Neural cell (in vitro differentiated cells): Measurements from ENCODE around the gene GNPTG. TPM values are rescaled to one million over a fixed set of nuclear protein-coding genes. Genes with fewer than 3 reads are reported as not detected.

Experiments
- H2AFZ ChIP-seq: fragments of 200-600, 300-800 bp; sonication (generic), shearing (Covaris generic); 2 replicates; pipeline ENCODE4 v1.6.0; 2014; ENCODE audit warnings: low read depth, mild to moderate bottlenecking, antibody characterized with exemption, low read length, moderate library complexity
- H3F3A ChIP-seq: fragments of 200-600 bp; shearing (Covaris generic); 2 replicates; pipeline ENCODE4 v1.6.1; 2016; ENCODE audit warnings: mild to moderate bottlenecking, moderate library complexity, mixed read lengths, antibody characterized with exemption, low read length; ENCODE audit not compliant: insufficient read depth, poor library complexity, severe bottlenecking
- H3K27ac ChIP-seq: fragments of 200-600, 300-800 bp; sonication (generic), shearing (Covaris generic); 2 replicates; pipeline ENCODE4 v1.5.1; 2014; ENCODE audit warnings: mild to moderate bottlenecking, low read length, moderate library complexity
- H3K27me3 ChIP-seq: fragments of 300-800, 200-600 bp; sonication (generic), shearing (Covaris generic); 2 replicates; pipeline ENCODE4 v1.6.0; 2014; ENCODE audit warnings: mild to moderate bottlenecking, low read depth, low read length, moderate library complexity; ENCODE audit not compliant: insufficient read depth
- H3K36me3 ChIP-seq: fragments of 300-800, 200-600 bp; sonication (generic), shearing (Covaris generic); 2 replicates; pipeline ENCODE4 v1.5.1; 2014; ENCODE audit warnings: mild to moderate bottlenecking, antibody characterized with exemption, low read length, moderate library complexity; ENCODE audit not compliant: insufficient read depth
- H3K4me2 ChIP-seq: fragments of 300-800, 200-600 bp; sonication (generic), shearing (Covaris generic); 2 replicates; pipeline ENCODE4 v1.6.0; 2014; ENCODE audit warnings: mild to moderate bottlenecking, low read length
- H3K4me3 ChIP-seq: fragments of 300-800, 200-600 bp; sonication (generic), shearing (Covaris generic); 2 replicates; pipeline ENCODE4 v1.5.1; 2014; ENCODE audit warnings: mild to moderate bottlenecking, low read length, moderate library complexity
- H3K79me2 ChIP-seq: fragments of 200-600 bp; shearing (Covaris generic); replicated peaks from 2 replicates; pipeline ENCODE4 v1.6.0; 2014; ENCODE audit warnings: mild to moderate bottlenecking, low read length, moderate library complexity; ENCODE audit not compliant: insufficient read depth
- H3K9ac ChIP-seq: fragments of 300-800, 200-600 bp; sonication (generic), shearing (Covaris generic); 2 replicates; pipeline ENCODE4 v1.6.1; 2016; ENCODE audit warnings: mild to moderate bottlenecking, low read length, mixed read lengths
- H3K9me2 ChIP-seq: fragments of 200-600 bp; shearing (Covaris generic); 2 replicates; pipeline ENCODE4 v1.6.1; 2016; ENCODE audit warnings: mild to moderate bottlenecking, low read length, mixed read lengths; ENCODE audit not compliant: insufficient read depth
- H3K9me3 ChIP-seq: fragments of 200-600, 300-800 bp; sonication (generic), shearing (Covaris generic); 2 replicates; pipeline ENCODE4 v1.6.1; 2016; ENCODE audit warnings: mild to moderate bottlenecking, mixed run types, low read length, moderate library complexity, mixed read lengths
- H4K20me1 ChIP-seq: fragments of 200-600 bp; shearing (Covaris generic); 2 replicates; pipeline ENCODE4 v1.6.1; 2016; ENCODE audit warnings: mild to moderate bottlenecking, mixed run types; ENCODE audit not compliant: insufficient read depth
- CTCF ChIP-seq: fragments of 450-650 bp; IDR thresholded peaks from 2 replicates; pipeline ENCODE4 v1.5.1; 2014; ENCODE audit warnings: antibody characterized with exemption, mild to moderate bottlenecking, moderate library complexity; ENCODE audit not compliant: poor library complexity, severe bottlenecking
- EP300 ChIP-seq: fragments of 450-650 bp; conservative IDR thresholded peaks from 2 replicates; pipeline ENCODE4 v1.6.1; 2014; ENCODE audit warnings: antibody characterized with exemption, mild to moderate bottlenecking, moderate library complexity; ENCODE audit not compliant: poor library complexity, severe bottlenecking
- EZH2 ChIP-seq: fragments of 200-600, 300-800 bp; shearing (Covaris generic), sonication (generic); IDR thresholded peaks from 2 replicates; pipeline ENCODE4 v1.6.1; 2014; ENCODE audit warnings: antibody characterized with exemption, low read length, borderline replicate concordance, mild to moderate bottlenecking; ENCODE audit not compliant: insufficient read depth, poor library complexity, severe bottlenecking
- MXI1 ChIP-seq: fragments of 450-650 bp; conservative IDR thresholded peaks from 2 replicates; pipeline ENCODE4 v1.6.1; 2014; ENCODE audit warnings: antibody characterized with exemption, mild to moderate bottlenecking; ENCODE audit not compliant: poor library complexity, severe bottlenecking
- POLR2AphosphoS5 ChIP-seq: IDR thresholded peaks from 2 replicates; pipeline ENCODE4 v1.6.1; 2012
- RAD21 ChIP-seq: fragments of 450-650 bp; conservative IDR thresholded peaks from 2 replicates; pipeline ENCODE4 v1.6.1; 2014; ENCODE audit warnings: antibody characterized with exemption, mild to moderate bottlenecking, moderate library complexity
- REST ChIP-seq: IDR thresholded peaks from 2 replicates; pipeline ENCODE4 v1.6.1; 2012; ENCODE audit warnings: borderline replicate concordance
- SMC3 ChIP-seq: fragments of 450-650 bp; conservative IDR thresholded peaks from 2 replicates; pipeline ENCODE4 v1.6.1; 2014; ENCODE audit warnings: antibody characterized with exemption, mild to moderate bottlenecking, moderate library complexity; ENCODE audit not compliant: poor library complexity
- TAF1 ChIP-seq: IDR thresholded peaks from 2 replicates; pipeline ENCODE4 v1.6.1; 2012; ENCODE audit warnings: low read depth
- polyA plus RNA-seq: library from polyadenylated mRNA; depleted of rRNA; stranded (reverse); fragments of >200 nt; gene quantifications from 2 replicates; pipeline ENCODE4 v1.2.3, GENCODE V29; 2014

GNPTG gene
- polyA plus RNA-seq, 1 donor from 2014 or later = 90.5 TPM

GRCh38 chr16:1335211-1335971 lies 16.3 kb upstream of the GNPTG start:
- peak overlapping the region; percentile 78 for H3K4me2 ChIP-seq
- no peaks in the 10 kb centered on the region for H3K36me3 ChIP-seq
- H3K27ac ChIP-seq = peak overlapping the region; percentile 91
- TF ChIP-seq TAF1 (no peak), POLR2AphosphoS5 (no peak), CTCF (no peak), EP300 (no peak)
- H3F3A ChIP-seq = no peaks in the 10 kb centered on the region
- no peaks in the 10 kb centered on the region for H3K9me2 ChIP-seq
- peak overlapping the region; percentile 74 for H3K9ac ChIP-seq
- H3K27me3 ChIP-seq = peaks cover 33% of the 10 kb centered on the region
- peak overlapping the region; percentile 76 for H3K4me3 ChIP-seq
- H3K9me3 ChIP-seq = no peaks in the 10 kb centered on the region
- no peaks in the 10 kb centered on the region for H4K20me1 ChIP-seq
- no peak overlapping the region for H2AFZ ChIP-seq
- H3K79me2 ChIP-seq = peaks cover 17% of the 10 kb centered on the region

- Histone ChIP-seq H3K9ac (peak overlapping the region; percentile 74), H3K9me2 (no peaks in the 10 kb centered on the region), H3K27me3 (peaks cover 33% of the 10 kb centered on the region)
Measured at GRCh38 chr16:1335996-1336395, 15.7 kb upstream of the GNPTG start.

More at GRCh38 chr16:1335996-1336395, 15.7 kb upstream of the GNPTG start:
- no peak overlapping the region for H2AFZ ChIP-seq
- peak overlapping the region; percentile 78 for H3K4me2 ChIP-seq
- peaks cover 17% of the 10 kb centered on the region for H3K79me2 ChIP-seq
- peak; percentile 73 for TF ChIP-seq CTCF
- peak; percentile 55 for TF ChIP-seq SMC3
- TF ChIP-seq EP300 = peak; percentile 62
- no peak for TF ChIP-seq EZH2
- TF ChIP-seq MXI1 = peak; percentile 87
- TF ChIP-seq REST = peak; percentile 28
- peak; percentile 35 for TF ChIP-seq TAF1
- TF ChIP-seq POLR2AphosphoS5 = peak; percentile 43
- peak; percentile 44 for TF ChIP-seq RAD21
- H3K9me3 ChIP-seq = no peaks in the 10 kb centered on the region
- no peaks in the 10 kb centered on the region for H3K36me3 ChIP-seq
- H3K27ac ChIP-seq = peak overlapping the region; percentile 91
- H3K4me3 ChIP-seq = peak overlapping the region; percentile 76
- H4K20me1 ChIP-seq = no peaks in the 10 kb centered on the region
- H3F3A ChIP-seq = no peaks in the 10 kb centered on the region
